ENCODE measurements around the gene CCDC197.

The CCDC197 gene

DNA sequence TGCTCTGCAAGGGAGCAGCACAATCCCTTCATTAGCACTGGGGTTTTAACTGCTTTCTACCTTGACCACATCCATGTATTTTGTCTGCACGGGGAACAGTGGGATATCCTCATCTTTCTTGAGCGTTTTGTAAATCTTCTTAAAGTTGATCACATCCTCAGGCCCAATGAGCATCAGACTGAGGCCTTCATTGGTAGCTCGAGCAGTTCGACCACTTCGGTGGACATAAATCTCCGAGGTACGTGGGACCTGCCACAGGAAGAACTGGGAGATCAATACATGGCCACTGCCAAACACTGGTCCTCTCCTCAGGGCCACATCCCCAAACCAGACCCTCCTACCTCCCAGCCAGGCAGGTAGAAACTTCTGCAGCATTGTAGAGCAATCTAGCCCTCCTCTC is 57.8 kb downstream of the CCDC197 start:
- DNase-seq (ENCODE audit: low read depth in 1 of 2, low spot score in 1 of 2): no peak

DNA sequence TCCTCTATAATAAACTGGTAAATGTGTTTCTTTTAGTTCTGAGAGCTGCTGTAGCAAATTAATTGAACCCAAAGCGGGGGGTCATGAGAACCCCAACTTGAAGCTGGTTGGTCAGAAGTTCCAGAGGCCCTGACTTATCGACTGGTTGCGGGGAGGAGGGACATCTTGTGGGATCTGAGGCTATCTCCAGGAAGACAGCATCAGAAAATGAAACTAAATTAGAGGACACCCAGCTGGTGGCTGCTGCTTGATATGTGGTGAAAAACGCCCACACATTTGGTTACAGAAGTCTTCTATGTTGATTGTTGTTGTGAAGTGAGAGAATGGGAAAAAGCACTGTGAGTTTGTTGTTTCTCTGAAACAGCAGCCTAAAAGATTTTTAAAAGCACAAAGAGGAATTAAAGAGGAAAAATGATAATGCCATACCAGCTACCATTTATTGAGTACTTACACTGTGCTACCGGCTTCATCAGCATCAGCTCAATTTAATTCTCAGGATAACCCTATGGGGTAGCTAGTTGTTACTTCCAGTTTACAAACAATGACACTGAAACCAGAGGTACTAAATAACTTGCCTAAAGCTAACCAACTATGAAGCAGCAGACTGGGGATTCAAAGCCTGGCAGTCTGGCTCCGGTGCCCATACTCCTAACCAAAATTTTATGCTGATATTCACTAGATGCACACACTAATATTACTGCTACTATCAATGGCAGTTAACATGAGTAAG is 59.6 kb downstream of the CCDC197 start:
- no peak for DNase-seq (ENCODE audit: low read depth in 1 of 2, low spot score in 1 of 2)

DNA sequence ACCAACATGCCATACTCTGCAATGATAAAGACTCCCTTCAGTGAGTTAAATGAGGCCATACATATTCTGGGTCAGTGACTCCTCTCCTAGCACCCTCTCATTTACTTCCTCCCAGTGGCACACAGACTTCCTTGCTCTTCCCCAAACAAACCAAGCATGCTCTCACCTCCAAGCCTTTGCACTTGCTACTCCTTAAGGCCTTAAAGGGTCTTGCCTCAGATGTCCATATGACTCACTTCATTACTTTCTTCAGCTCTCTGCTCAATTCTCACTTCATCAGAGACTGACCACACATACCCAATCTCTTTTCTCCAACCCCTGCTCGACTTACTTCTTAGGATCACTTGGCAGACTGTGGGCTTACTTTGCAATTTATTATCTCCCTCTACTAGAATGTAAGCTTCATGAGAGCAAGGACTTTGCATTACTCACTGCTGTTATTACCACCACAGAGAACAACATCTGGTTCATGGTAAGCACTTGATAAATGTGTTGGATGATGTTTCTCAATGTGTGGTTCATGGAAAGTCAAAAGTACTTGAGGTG is 61.1 kb downstream of the CCDC197 start:
- DNase-seq (ENCODE audit: low read depth in 1 of 2, low spot score in 1 of 2): no peak

All from activated T-helper 1 cell treated with anti-CD3 and anti-CD28 coated beads, Interleukin-2, amount 50 U/mL, for 16 hours (primary cell).